MV-4-11 (cell line): ENCODE results near the gene IGDCC3.
"Not testable (repeated sequence)": the region's sequence is repeated elsewhere in the genome, so short reads cannot be mapped to it uniquely, and the experiment has no call there.

Experiments
- DNase-seq: peaks from one replicate; lab custom pipeline; 2025; lab: John Stamatoyannopoulos, UW

Gene IGDCC3

DNA sequence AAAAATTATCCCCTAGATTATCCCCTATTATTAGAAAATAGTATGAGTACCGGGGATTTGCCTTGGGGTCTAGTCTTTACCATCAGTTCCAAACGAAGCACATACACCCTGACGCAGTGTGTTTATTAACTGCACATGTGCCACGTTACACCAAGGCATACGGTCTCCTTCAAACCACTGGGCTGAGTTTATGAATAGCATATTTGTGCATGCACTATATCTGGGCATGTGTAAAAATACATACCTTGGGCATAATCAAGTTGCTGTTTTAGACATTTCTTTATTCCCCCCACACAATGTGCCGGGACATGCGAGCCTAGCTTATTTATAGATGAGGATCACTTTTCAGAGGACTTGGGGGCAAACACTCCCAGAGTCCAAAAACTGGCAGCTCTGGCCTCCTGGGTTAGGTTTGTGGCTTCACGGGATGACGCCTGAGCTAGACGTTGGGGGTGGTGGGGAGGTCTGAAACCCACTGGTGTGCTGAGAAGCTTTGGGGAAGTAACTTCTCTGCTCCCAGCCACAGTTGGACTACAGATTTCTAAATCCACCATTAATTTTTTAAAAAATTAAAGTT is 28.7 kb upstream of the IGDCC3 start:
- DNase-seq: peak; percentile 63

DNA sequence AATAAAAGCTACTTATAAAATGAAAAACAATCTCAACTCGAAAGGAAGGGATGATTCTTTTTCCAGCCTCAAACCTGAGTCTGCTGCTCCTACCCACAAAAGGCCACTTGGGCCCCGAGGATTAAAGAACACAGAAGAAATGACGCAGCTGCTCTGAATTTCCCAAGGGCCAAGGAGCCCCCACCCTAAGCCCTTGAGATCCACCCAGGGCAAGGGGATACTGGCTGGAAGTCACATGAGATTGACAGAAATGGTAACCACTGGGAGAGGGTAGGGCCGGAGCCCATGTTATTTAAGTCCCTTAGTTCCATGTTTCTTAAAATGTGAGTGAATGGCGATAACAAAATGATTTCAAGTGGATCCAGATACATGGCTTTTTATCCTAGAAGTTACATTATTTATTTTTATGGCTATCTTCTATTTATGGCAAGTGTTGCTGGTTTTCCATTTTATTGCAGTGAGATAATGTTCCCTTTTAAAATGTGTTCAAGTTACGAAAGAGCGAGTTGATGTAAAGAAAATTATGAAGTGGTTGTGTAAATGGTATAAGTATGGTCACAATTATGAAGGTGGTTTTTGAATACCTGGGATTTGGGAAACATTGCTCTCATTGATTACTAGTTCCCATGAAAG is 28.1 kb upstream of the IGDCC3 start:
- DNase-seq: no peak

DNA sequence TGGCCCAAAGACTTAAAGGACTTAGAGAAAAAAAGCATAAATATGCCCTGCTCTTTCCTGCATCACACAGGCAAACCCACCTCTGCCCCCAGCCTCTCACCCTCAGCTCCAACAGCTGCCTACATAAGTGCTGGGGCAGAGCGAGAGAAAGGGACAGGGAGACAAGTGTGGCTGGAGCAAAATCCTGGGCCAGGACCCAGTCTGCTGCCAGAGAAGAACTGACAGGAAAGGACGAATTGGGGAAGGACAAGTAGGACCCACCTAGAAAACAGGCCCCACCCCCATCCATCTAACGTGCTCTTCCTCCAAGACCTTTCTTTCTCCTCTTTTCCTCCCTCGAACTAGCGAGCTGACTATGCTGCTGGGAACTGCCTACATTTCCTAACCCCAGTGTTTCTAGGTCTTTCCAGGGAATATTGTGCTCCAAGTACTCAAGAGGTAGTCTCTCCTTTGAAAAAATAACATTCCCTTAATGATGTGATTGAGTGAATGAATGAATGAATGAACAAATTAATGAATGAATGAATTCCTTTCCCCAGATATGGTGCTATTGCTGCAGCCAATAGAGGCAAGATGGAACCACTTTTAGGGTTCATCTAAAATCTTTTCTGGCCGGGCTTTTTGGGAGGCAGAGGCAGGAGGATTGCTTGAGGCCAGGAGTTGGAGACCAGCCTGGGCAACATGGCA is 26.5 kb upstream of the IGDCC3 start:
- no peak for DNase-seq

DNA sequence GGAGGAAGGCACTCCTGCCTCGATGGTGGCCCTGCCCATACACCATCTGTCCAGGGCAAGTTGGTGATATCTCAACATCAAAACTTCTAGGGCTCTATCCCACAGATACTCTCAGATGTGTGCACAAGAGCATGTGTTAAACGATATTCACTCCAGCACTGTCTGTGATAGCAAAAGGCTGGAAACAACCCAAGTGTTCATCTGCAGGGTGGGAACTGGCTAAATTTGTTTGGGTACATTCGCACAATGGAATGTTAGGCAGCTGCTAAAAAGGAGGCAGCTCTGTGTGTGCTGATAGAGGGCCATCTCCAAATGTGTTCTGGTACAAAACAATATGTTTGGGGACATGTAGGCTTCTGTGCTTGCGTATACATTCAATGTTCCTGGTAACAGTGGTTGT is 25.2 kb upstream of the IGDCC3 start:
- no peak for DNase-seq

DNA sequence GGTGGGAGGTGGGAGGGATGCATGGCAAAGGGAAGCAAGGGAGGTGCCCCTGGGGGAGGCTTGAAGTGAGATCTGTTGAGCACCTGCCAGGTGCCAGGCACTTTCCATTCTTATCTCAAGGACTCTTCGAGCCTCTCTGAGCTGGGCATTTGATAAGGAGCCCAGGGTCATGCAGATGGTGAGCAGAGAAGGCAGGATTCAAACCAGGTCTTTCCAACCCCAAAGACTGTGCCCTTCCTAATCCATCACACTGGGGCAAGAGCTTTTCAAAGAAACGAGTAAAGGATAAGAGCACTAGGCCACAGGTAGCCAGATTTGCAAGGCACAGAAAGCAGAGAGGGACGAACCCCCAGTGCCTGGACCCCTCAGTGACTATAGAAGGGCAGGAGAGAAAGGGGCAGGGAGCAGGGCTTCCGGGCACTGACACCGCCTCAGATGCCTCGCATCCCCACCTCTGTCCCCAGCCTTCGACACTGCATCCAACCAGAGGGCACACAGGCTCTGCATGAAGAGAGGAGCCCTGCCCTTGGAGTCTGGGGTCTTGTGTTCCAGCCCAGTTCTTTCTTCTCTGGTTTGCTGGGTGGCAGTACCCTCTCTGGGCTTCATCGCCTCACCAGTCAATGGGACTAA is 23.9 kb upstream of the IGDCC3 start:
- DNase-seq: no peak

DNA sequence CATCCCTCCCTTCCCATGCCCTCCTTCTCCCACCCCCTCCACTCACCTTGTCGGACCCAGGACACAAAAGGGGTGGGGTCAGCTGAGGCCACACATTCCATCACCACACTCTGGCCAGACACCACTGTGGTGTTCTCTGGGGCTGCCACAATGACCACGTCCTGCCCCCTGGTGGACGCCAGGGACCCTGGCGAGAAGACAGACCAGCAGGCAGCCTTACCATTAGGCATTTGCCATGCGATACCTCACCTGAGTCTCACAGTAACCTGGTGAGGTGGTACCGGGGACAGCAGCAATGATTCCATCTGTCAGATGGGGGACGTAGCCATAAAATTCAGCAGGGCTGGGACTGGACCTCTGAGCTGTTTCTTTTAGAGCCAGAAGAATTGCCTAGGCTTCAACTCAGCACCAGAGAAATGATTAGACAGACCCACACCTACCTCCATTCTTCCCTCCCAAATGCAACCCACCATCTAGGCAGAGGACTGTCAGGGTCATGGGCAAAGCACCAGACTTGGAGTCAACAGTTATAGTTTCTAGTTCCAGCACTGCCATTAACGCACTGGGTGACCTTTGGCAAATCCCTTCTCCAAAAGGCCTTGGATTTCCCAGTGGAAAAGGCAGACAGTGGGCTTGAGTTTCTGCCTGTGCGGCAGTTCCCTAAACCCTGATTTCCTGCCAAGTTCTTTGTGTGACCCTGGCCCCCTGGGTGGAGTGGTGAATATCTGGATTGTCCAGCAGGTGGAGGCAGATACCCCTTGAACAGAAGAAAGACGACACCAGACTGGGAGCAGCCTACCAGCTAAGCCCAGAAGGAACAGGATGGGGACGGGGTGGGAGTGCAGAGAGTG is 23.2 kb upstream of the IGDCC3 start:
- DNase-seq: peak; percentile 51

DNA sequence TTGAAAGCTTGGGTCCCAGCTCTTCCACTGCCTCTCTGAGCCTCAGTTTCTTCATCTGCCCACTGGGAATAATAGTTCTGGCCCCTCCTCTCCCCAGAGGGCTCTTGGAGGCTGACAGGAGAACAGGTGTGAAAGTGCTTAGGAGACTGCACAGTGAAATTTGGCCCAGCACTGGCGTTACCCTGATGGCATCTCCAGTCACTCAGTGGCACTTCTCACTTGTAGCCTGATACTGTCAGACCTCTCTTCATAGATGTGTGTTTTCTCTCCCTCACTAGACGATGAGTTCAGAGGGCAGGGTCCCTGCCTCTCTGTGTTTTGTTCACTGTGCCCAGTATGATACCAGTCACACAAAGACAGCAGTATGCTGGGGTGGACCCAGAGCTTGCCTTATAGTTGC is 22.2 kb upstream of the IGDCC3 start:
- DNase-seq: no peak

DNA sequence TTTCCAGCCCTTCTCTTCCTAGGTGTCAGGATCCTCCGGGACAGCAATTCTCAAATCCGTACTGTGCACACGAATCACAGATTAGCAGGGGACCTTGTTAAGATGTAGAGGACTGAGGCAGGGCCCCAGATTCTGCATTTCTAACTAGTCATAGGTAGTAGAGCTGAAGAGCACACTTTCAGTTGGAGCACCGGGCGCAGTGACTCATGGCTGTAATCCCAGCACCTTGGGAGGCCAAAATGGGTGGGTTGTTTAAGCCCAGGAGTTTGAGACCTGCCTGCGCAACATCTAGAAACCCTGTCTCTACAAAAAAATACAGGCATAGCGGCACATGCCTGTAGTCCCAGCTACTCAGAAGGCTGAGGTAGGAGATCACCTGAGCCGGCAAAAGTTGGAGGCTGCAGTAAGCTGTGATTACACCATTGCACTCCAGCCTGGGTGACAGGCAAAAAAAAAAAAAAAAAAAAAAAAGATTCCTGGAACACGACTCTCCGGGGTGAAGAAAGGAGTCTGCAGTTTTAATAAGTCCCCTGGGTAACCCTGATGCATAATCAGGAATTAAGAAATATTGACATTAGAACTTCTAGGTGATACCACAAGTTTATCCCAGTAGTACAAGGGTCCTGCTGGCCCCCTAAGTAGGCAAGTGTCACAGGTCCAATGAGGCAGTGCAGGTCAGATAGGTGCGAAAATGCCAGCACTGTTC is 21.4 kb upstream of the IGDCC3 start:
- no peak for DNase-seq

DNA sequence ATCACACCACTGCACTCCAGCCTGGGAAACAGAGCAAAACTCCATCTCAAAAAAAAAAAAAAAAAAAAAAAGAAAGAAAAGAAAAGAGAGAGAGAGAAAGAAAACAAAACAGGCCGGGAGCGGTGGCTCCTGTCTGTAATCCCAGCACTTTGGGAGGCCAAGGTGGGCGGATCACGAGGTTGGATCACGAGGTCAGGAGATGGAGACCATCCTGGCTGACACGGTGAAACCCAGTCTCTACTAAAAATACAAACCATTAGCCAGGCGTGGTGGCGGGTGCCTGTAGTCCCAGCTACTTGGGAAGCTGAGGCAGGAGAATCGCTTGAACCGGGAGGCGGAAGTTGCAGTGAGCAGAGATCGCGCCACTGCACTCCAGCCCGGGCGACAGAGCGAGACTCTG is 20.7 kb upstream of the IGDCC3 start:
- not testable (repeated sequence) for DNase-seq

DNA sequence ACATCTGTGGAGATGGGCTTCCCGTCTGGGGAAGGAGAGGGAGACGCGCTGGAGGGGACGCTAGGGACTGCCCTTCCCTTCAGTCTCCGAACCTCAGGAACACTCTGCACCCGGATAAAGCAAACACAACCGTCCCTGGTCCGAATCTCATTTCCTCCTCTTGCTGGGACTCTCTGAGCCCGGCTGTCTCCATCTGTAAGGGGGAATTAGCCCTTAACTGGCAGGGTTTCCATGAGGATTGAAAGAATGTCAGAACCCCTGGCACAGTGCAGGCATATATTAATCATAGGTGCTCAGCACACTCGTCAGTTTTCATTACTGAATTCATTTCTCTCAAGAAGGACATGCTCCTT is 19.1 kb upstream of the IGDCC3 start:
- no peak for DNase-seq

DNA sequence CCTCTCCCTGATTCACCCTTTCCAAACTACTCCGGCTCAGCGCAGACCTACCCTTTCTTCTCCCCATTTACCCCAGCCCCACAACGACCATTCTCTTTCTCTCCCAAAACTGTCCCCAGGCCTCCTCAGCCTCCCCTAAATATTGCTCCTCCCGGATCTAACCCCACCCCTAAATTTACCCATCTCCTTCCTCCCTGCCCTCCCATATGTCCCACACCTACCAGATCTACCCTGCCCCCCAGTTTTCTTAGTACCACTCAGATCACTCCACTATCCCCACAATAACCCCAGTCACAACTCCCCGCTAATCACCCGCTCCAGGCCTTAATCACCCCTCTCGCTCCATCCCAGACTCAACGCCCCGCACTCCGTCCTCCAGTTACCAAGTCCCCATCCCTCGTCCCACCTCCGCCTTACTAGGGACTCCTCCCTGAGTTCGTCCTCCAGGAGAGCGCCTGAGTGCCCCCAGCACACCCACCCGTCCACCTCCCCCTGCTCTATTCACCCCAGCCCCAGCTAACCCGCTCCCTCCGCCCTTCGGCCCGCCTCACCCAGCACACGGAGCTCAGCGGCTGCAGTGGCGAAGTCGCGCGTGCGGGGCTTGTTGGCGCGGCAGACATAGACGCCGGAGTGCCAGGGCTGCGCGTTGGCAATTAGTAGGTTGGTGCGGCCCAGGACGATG is 18.6 kb upstream of the IGDCC3 start:
- DNase-seq: no peak

DNA sequence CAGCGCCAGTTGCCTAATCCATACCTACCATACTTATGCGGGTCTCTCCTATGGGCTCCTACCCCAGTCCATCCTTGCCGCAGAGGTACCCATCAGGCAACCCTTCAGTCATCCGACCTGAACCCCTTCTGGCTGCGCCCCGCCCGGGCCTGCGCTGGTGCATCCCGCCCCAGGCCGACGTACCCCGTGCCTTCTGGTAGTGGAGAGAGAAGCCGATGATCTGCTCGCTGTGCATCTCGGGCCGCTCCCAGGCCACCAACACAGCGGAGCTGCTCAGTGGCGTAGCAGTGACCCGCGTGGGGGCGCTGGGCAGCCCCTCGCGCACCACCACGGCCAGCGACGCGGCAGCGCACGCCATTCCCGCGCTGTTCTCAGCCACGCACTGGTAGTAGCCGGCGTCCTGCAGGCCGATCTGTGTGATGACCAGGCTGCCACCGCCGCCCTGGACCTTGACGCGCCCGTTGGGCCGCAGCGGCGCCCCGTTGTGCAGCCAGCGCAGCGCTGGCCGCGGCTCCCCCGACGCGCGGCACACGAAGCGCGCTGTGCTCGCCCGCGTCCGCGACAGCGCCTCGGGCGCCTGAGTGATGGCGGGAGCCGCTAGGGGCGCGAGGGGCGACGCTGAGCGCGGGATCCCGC is 17.9 kb upstream of the IGDCC3 start:
- no peak for DNase-seq

DNA sequence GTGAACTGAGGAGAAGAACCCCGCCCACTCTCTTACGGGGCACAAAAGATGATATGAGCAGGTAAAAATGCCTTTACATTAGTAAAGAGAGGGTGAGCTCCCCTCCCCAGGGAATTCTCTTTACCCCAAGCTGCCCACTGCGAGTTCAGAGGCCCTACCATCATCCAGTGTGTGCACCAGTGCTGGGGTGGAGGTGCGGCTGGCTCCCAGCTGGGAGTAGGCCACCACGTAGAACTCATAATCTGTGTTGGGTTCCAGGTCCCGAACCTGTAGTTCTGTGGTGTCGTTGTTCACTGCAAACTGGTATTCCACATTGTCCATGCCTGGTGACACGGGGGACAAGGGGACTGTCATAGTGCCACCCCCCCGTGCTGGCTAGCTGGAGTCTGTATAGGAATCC is 17.1 kb upstream of the IGDCC3 start:
- DNase-seq: no peak

DNA sequence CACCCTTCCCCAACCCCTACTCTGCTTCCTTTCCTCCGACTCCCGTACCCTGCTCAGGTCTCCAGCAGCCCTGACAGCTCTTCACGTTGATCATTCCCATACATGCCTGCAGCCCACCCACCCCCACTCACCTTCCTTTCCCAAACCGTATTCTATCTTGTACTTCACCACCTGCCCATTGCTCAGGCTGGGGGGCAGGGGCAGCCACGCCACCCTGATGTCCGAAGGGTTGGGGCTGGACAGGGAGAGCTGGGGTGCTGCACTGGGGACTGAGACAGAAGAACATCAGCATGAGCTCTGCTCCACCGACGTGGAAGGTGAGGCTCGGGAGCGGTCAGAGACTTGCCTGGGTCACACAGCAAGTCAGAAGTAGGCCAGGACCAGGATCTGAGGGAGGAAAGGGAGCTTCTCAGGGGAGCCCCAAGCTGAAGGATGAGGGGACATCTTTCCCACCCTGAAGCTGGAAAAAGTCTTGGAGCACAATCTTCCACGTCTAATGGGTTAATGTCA is 16.5 kb upstream of the IGDCC3 start:
- DNase-seq: no peak

DNA sequence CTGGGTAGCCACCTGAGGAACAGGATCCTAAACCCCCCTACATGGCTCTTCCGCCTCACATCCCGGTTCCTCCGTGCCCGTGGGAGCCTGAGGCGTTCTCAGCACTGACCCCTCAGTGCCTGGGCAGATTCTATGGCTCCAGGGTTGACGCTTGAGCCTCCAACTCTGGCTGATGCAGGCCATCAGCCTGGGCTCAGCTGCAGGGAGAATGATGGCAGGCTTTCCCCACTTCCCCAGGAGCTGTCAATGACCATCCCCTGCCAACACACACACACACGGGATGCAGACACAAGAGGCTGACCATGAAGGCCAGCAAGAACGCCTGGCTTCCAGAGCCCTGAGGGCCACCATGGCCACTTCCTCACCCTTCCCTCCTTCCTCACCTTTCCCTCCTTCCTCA is 15.8 kb upstream of the IGDCC3 start:
- no peak for DNase-seq

DNA sequence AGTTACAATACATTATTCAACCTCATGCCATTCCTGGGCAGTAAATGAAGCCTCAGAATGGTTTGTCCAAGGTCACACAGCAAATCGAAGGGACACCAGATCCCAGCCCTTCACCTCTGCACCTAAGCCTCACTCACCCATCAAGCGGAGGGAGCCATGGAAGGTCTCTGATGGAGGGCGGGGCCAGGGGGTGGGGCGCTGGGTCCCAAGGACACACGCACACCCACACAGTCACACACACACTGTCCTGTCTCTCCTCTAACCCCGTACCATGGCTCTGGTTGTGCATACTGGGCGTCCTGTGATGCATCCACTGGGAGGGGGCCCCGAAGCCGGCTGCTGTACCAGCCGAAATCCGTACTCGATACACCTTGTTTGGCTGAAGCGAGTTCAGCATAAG is 15.3 kb upstream of the IGDCC3 start:
- DNase-seq: no peak

DNA sequence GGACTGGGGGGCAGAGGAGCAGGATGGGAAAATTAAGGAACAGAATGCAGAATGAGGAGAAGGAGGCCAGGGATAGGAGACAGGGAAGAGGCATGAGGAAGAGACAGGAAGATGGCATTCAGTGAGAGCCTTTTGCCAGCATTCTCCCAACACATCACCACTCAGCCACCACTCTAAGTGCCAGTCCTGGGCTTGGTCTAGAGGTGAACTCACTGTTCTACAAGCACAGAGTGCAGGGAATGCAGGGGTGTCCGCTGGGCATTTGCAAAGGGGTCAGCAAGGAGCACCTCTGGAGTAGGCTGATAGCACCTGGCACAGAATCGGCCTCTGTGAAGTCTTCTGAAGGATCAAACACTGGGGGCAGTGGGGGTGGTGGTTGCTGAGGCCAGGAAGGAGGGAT is 14.6 kb upstream of the IGDCC3 start:
- DNase-seq: no peak

DNA sequence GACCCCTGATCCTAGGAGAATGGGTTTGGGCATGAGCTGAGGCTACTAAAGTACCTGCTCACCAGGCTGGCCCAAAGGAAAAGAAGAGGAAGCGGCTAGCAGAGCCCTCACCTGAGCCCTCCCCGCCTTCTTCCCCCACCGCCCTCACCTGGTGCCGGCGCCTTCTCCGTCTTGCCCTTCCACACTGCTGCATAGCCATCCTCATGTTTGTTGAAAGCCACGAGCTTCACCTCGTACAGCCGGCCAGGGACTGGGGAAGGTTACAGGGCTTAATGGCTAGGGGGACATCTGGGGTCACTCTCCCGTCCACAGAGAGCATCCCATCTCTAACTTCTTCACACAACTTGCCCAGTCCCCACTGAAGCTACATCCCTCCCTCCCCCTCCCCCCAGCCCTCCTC is 13.9 kb upstream of the IGDCC3 start:
- DNase-seq: no peak

DNA sequence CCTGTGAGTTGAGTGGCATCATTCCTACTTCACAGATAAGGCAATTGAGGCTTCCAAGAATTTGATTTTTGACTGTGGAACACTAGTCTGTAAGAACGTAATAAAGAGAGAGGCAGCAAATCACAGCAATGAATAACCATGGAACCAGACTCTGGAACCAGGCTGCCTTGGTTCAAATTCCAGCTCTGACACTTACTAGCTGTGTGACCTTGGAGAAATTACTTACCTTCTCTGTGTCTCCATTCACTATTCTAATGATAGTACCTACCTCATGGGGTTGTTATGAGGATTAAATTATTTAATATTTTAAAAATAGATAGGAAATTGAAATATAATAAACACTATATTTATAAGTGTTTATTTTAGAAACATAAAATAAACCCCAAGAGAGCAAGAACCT is 12.6 kb upstream of the IGDCC3 start:
- DNase-seq: no peak

DNA sequence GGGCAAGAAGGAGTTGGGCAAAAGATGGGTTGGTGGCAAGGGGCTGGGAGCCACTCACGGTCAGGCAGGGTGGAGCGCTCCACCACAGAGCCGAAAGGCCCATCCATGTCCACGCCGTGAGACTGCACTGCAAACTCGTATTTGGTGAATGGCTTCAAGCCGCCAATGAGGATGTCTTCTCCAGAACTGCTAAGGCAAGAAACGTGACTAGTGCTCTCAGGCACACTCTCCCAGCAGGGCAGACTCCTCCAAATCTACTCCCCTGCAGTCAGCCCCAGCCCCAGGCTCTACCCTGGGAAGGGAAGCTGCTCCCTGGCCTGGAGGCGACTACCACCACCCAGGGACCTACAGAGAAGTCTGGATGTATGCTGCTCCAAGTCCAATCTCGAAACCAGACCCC is 11.4 kb upstream of the IGDCC3 start:
- DNase-seq: no peak
